Measurements from ENCODE around the gene ZCCHC2.

Gene ZCCHC2

DNA sequence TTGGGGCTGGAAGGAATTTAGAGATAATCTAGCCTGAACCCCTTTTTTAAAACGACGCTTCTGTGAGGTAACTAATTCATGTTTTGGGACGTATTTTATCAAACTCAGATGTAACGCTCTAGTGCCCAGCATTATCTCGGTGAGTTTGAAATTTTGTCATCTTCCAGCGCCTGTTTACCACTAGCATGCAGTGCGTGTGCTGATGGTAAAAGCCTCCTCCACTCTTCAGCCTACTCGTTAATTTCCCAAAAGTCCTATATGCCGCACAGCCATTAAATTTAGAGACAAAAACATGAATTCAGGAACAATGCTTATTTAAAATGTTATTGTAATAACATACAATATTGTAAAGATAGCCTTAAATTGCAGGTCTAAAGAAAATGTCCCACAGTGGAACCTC, 2.8 kb downstream of the ZCCHC2 start:
- no peak overlapping the region for H3K23ac ChIP-seq (ENCODE audit: low read length in 2 of 2)
- H3K27me3 ChIP-seq (ENCODE audit: control insufficient read depth in 1 of 2, insufficient read depth in 1 of 2, low read length in 2 of 2), result no peaks in the 10 kb centered on the region
- no peak overlapping the region for H3K4me2 ChIP-seq (ENCODE audit: low read length, poor library complexity, severe bottlenecking)
- peak overlapping the region; percentile 96 for H3K9ac ChIP-seq (ENCODE audit: low read length)
- H2AFZ ChIP-seq (ENCODE audit: low read depth, low read length), result no peak overlapping the region
- peaks cover 2% of the 10 kb centered on the region for H3K4me1 ChIP-seq (ENCODE audit: control insufficient read depth, insufficient read depth, low read depth, low read length)
- H3K36me3 ChIP-seq (ENCODE audit: control insufficient read depth in 1 of 2, insufficient read depth in 2 of 2, low read depth in 1 of 2, low read length in 2 of 2), result peaks cover 0 to 4% of the 10 kb centered on the region in 2 experiments
- no peak overlapping the region for H3K14ac ChIP-seq (ENCODE audit: low read length in 2 of 2)
- H3K4ac ChIP-seq (ENCODE audit: low read depth in 1 of 2, low read length in 2 of 2), result no peak overlapping the region
- H3K9me3 ChIP-seq (ENCODE audit: control insufficient read depth, low read length), result no peaks in the 10 kb centered on the region
- H2BK5ac ChIP-seq (ENCODE audit: low read depth, low read length, poor library complexity, severe bottlenecking), result no peak overlapping the region
- no peak overlapping the region for H3K18ac ChIP-seq (ENCODE audit: low read depth in 1 of 2, low read length in 2 of 2)
- DNase-seq, result no peak
- 89% methylated on average over 7 of the region's 9 CpGs for WGBS
- no peak overlapping the region for H2BK12ac ChIP-seq (ENCODE audit: low read length in 2 of 2)
- H2BK15ac ChIP-seq (ENCODE audit: low read depth, poor library complexity, severe bottlenecking), result no peak overlapping the region
- H3K4me3 ChIP-seq (ENCODE audit: insufficient read depth in 1 of 2, low read depth in 1 of 2, low read length in 2 of 2), result peak overlapping the region in 1 of 2 experiments; percentile 97
- no peak overlapping the region for H4K91ac ChIP-seq (ENCODE audit: low read length)
- no peak overlapping the region for H4K8ac ChIP-seq (ENCODE audit: low read length)
- H2BK120ac ChIP-seq (ENCODE audit: low read depth, low read length), result no peak overlapping the region
- no peak overlapping the region for H2AK5ac ChIP-seq (ENCODE audit: low read length, severe bottlenecking)
- peaks cover 10% of the 10 kb centered on the region for H3K79me1 ChIP-seq (replicated peaks; ENCODE audit: low read length, poor library complexity, severe bottlenecking)
- no peak overlapping the region for H3K27ac ChIP-seq (ENCODE audit: low read length, poor library complexity, severe bottlenecking)

DNA sequence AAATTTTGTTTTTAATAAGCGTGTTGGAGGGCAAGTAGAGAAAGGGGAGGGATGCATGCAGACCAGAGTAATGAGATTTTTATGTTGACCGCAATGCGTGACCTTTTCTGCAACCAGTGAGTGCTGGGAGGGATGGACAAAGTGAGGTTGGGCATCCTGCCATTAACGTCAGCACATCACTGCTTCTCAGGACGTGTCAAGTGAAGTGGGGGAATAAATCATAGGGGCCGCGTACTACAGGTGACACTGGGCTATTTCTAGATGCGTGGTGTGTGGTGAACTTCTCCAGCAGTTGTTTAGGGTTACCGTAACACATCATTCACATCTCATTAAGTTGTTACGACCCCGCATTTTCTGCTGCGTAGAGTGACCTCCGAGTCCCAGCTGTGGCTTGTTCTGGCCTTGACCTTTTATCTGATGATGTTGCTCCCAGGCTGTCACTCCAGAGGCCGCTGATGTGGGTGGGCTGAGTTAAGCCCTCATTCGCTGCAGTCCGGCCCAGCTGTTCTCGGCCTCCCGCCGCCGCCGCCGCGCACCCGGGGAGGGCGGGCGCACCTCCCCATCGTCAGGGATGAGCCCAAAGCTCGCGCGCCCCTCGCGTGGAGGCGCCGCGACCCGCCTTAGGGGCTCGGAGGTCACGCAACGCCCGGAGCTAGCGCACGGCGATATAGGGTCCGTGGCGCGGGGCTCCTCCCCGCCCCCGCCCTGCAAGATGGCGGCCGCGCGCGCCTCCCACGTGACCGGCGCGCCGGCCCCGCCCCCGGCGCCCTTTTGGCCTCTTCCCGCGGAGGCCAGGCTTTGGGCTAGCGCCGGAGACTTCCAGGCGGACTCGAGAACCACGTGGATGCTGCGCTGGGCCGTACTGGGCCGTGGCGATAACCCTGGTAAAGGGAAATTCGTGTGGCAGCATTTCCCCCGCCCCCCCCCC, 3.5 kb downstream of the ZCCHC2 start:
- Histone ChIP-seq H2BK12ac (ENCODE audit: low read length in 2 of 2) (peak overlapping the region in 1 of 2 experiments; percentile 37), H3K9ac (ENCODE audit: low read length) (peak overlapping the region; percentile 96), H3K23ac (ENCODE audit: low read length in 2 of 2) (peak overlapping the region in 1 of 2 experiments; percentile 75), H3K27ac (ENCODE audit: low read length, poor library complexity, severe bottlenecking) (peak overlapping the region; percentile 7), H2AK5ac (ENCODE audit: low read length, severe bottlenecking) (no peak overlapping the region), H3K4ac (ENCODE audit: low read depth in 1 of 2, low read length in 2 of 2) (peak overlapping the region; percentile 94 to 99), H3K14ac (ENCODE audit: low read length in 2 of 2) (peak overlapping the region in 1 of 2 experiments; percentile 98), H3K18ac (ENCODE audit: low read depth in 1 of 2, low read length in 2 of 2) (peak overlapping the region; percentile 98 to 100), H2AFZ (ENCODE audit: low read depth, low read length) (peak overlapping the region; percentile 97), H2BK5ac (ENCODE audit: low read depth, low read length, poor library complexity, severe bottlenecking) (peak overlapping the region; percentile 83), H3K36me3 (ENCODE audit: control insufficient read depth in 1 of 2, insufficient read depth in 2 of 2, low read depth in 1 of 2, low read length in 2 of 2) (peaks cover 0 to 4% of the 10 kb centered on the region in 2 experiments), H3K4me2 (ENCODE audit: low read length, poor library complexity, severe bottlenecking) (peak overlapping the region; percentile 83), H2BK120ac (ENCODE audit: low read depth, low read length) (peak overlapping the region; percentile 99), H3K79me1 (replicated peaks; ENCODE audit: low read length, poor library complexity, severe bottlenecking) (peaks cover 6% of the 10 kb centered on the region), H4K8ac (ENCODE audit: low read length) (peak overlapping the region; percentile 100), H3K27me3 (ENCODE audit: control insufficient read depth in 1 of 2, insufficient read depth in 1 of 2, low read length in 2 of 2) (no peaks in the 10 kb centered on the region), H2BK15ac (ENCODE audit: low read depth, poor library complexity, severe bottlenecking) (peak overlapping the region; percentile 100), H3K9me3 (ENCODE audit: control insufficient read depth, low read length) (no peaks in the 10 kb centered on the region), H3K4me3 (ENCODE audit: insufficient read depth in 1 of 2, low read depth in 1 of 2, low read length in 2 of 2) (peak overlapping the region; percentile 97 to 98), H4K91ac (ENCODE audit: low read length) (peak overlapping the region; percentile 100), H3K4me1 (ENCODE audit: control insufficient read depth, insufficient read depth, low read depth, low read length) (peaks cover 2% of the 10 kb centered on the region)
- 2% methylated on average over 52 of the region's 74 CpGs for WGBS
- peak; percentile 85 for DNase-seq

DNA sequence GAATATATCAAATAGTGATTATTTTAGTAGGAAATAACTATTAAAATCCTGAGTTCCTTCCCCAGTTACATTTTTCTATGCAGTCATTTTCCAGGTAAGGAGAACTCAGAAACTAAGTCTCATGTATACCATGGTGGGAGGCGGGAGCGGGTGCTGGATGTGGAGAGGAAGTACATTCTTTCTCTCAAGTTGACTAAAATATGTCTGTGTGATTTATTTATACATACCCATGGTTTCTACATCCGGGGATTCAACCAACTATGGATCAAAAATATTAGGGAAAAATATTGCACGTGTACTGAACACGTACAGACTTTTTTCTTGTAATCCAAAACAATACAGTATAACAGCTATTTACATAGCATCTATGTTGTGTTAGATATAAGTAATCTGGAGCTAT, 6.8 kb downstream of the ZCCHC2 start:
- no peak overlapping the region for H4K8ac ChIP-seq (ENCODE audit: low read length)
- no peak overlapping the region for H2BK120ac ChIP-seq (ENCODE audit: low read depth, low read length)
- H2AFZ ChIP-seq (ENCODE audit: low read depth, low read length), result no peak overlapping the region
- no peak overlapping the region for H2BK15ac ChIP-seq (ENCODE audit: low read depth, poor library complexity, severe bottlenecking)
- H3K23ac ChIP-seq (ENCODE audit: low read length in 2 of 2), result no peak overlapping the region
- H3K9ac ChIP-seq (ENCODE audit: low read length), result no peak overlapping the region
- H3K4ac ChIP-seq (ENCODE audit: low read depth in 1 of 2, low read length in 2 of 2), result no peak overlapping the region
- no peak overlapping the region for H3K4me3 ChIP-seq (ENCODE audit: insufficient read depth in 1 of 2, low read depth in 1 of 2, low read length in 2 of 2)
- H3K4me2 ChIP-seq (ENCODE audit: low read length, poor library complexity, severe bottlenecking), result no peak overlapping the region
- DNase-seq, result no peak
- no peak overlapping the region for H3K18ac ChIP-seq (ENCODE audit: low read depth in 1 of 2, low read length in 2 of 2)
- WGBS, result no CpG with 5 or more reads among the region's 5 CpGs
- H2BK12ac ChIP-seq (ENCODE audit: low read length in 2 of 2), result no peak overlapping the region
- no peaks in the 10 kb centered on the region for H3K36me3 ChIP-seq (ENCODE audit: control insufficient read depth in 1 of 2, insufficient read depth in 2 of 2, low read depth in 1 of 2, low read length in 2 of 2)
- no peak overlapping the region for H4K91ac ChIP-seq (ENCODE audit: low read length)
- no peak overlapping the region for H3K14ac ChIP-seq (ENCODE audit: low read length in 2 of 2)
- no peaks in the 10 kb centered on the region for H3K9me3 ChIP-seq (ENCODE audit: control insufficient read depth, low read length)
- H2AK5ac ChIP-seq (ENCODE audit: low read length, severe bottlenecking), result no peak overlapping the region
- no peak overlapping the region for H3K27ac ChIP-seq (ENCODE audit: low read length, poor library complexity, severe bottlenecking)
- H3K79me1 ChIP-seq (replicated peaks; ENCODE audit: low read length, poor library complexity, severe bottlenecking), result peaks cover 15% of the 10 kb centered on the region
- H3K27me3 ChIP-seq (ENCODE audit: control insufficient read depth in 1 of 2, insufficient read depth in 1 of 2, low read length in 2 of 2), result no peaks in the 10 kb centered on the region
- H2BK5ac ChIP-seq (ENCODE audit: low read depth, low read length, poor library complexity, severe bottlenecking), result no peak overlapping the region
- H3K4me1 ChIP-seq (ENCODE audit: control insufficient read depth, insufficient read depth, low read depth, low read length), result peaks cover 2% of the 10 kb centered on the region

DNA sequence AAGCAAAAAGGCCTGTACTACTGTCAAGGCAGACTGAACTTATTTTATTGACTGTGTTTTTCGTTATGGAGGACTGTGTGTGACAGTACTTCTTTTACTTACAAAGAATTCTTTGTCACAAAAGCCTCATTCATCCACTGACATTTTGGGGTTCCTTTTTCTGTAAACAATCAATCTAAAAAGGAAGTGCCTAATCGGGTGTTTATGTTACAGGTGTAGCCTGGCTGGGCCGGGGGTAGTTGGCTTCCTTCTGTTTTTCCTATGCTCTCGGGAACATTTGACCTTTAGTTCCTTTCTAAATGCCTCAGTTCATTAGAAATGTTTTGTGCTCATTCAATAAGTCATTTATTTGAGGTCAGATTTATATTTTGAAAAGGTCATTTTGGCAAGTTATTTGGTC, 8.3 kb downstream of the ZCCHC2 start:
- no peak overlapping the region for H3K18ac ChIP-seq (ENCODE audit: low read depth in 1 of 2, low read length in 2 of 2)
- H2BK15ac ChIP-seq (ENCODE audit: low read depth, poor library complexity, severe bottlenecking), result no peak overlapping the region
- H4K8ac ChIP-seq (ENCODE audit: low read length), result no peak overlapping the region
- H2BK12ac ChIP-seq (ENCODE audit: low read length in 2 of 2), result no peak overlapping the region
- H2AFZ ChIP-seq (ENCODE audit: low read depth, low read length), result no peak overlapping the region
- H3K79me1 ChIP-seq (replicated peaks; ENCODE audit: low read length, poor library complexity, severe bottlenecking), result peaks cover 20% of the 10 kb centered on the region
- DNase-seq, result no peak
- H3K4ac ChIP-seq (ENCODE audit: low read depth in 1 of 2, low read length in 2 of 2), result no peak overlapping the region
- no peak overlapping the region for H3K4me2 ChIP-seq (ENCODE audit: low read length, poor library complexity, severe bottlenecking)
- no peaks in the 10 kb centered on the region for H3K27me3 ChIP-seq (ENCODE audit: control insufficient read depth in 1 of 2, insufficient read depth in 1 of 2, low read length in 2 of 2)
- H3K4me1 ChIP-seq (ENCODE audit: control insufficient read depth, insufficient read depth, low read depth, low read length), result peaks cover 3% of the 10 kb centered on the region
- no peak overlapping the region for H2BK120ac ChIP-seq (ENCODE audit: low read depth, low read length)
- no peak overlapping the region for H3K4me3 ChIP-seq (ENCODE audit: insufficient read depth in 1 of 2, low read depth in 1 of 2, low read length in 2 of 2)
- 81% methylated on average over 3 of the region's 4 CpGs for WGBS
- H3K36me3 ChIP-seq (ENCODE audit: control insufficient read depth in 1 of 2, insufficient read depth in 2 of 2, low read depth in 1 of 2, low read length in 2 of 2), result no peaks in the 10 kb centered on the region
- no peak overlapping the region for H3K27ac ChIP-seq (ENCODE audit: low read length, poor library complexity, severe bottlenecking)
- H3K9ac ChIP-seq (ENCODE audit: low read length), result no peak overlapping the region
- H2AK5ac ChIP-seq (ENCODE audit: low read length, severe bottlenecking), result no peak overlapping the region
- H3K14ac ChIP-seq (ENCODE audit: low read length in 2 of 2), result no peak overlapping the region
- H4K91ac ChIP-seq (ENCODE audit: low read length), result no peak overlapping the region
- no peak overlapping the region for H2BK5ac ChIP-seq (ENCODE audit: low read depth, low read length, poor library complexity, severe bottlenecking)
- no peak overlapping the region for H3K23ac ChIP-seq (ENCODE audit: low read length in 2 of 2)
- no peaks in the 10 kb centered on the region for H3K9me3 ChIP-seq (ENCODE audit: control insufficient read depth, low read length)

All from mesenchymal stem cell (in vitro differentiated cells and primary cell).